Type B pancreatic cell (in vitro differentiated cells): ENCODE results near the gene C6orf47. TPM values are rescaled to one million over a fixed set of nuclear protein-coding genes. Genes with fewer than 3 reads are reported as not detected.

ENCODE experiments used
- DNase-seq: peaks from one replicate; pipeline ENCODE4 v3.0.0; 2021; ENCODE audit warnings: mixed read lengths; ENCODE audit not compliant: unreplicated experiment; ENCODE audit errors: extremely low spot score
- H3K27ac Mint-ChIP-seq: 2 replicates; pipeline ENCODE4 v1.8.0; 2021; ENCODE audit warnings: mild to moderate bottlenecking, mixed read lengths
- H3K27me3 Mint-ChIP-seq: 2 replicates; pipeline ENCODE4 v1.8.0; 2021; ENCODE audit warnings: mixed read lengths
- H3K36me3 Mint-ChIP-seq: 2 replicates; pipeline ENCODE4 v1.8.0; 2021; ENCODE audit warnings: mixed read lengths
- H3K4me1 Mint-ChIP-seq: one replicate; pipeline ENCODE4 v1.8.0; 2021; ENCODE audit warnings: mixed read lengths; ENCODE audit not compliant: unreplicated experiment
- H3K4me3 Mint-ChIP-seq: 2 replicates; pipeline ENCODE4 v1.8.0; 2021; ENCODE audit warnings: mild to moderate bottlenecking, mixed read lengths
- H3K9me3 Mint-ChIP-seq: 2 replicates; pipeline ENCODE4 v1.8.0; 2021; ENCODE audit warnings: mixed read lengths
- microRNA-seq: library from miRNA; unstranded; fragments of <30 nt; microRNA quantifications from one replicate; pipeline ENCODE4, GENCODE V29; 2020
- total RNA-seq: library from RNA; stranded (reverse); gene quantifications from 2 replicates; pipeline ENCODE4 v1.2.1, GENCODE V29; 2021; ENCODE audit warnings: low replicate concordance
- TF ChIP-seq, protein P1 (sequence below): fragments of 200-600 bp; sonication (generic); conservative IDR thresholded peaks from 2 replicates; pipeline ENCODE4 v1.5.0; 2021; ENCODE audit warnings: antibody characterized with exemption, mild to moderate bottlenecking

C6orf47 gene
- total RNA-seq, 1 donor from 2014 or later, result 22.3 TPM

DNA sequence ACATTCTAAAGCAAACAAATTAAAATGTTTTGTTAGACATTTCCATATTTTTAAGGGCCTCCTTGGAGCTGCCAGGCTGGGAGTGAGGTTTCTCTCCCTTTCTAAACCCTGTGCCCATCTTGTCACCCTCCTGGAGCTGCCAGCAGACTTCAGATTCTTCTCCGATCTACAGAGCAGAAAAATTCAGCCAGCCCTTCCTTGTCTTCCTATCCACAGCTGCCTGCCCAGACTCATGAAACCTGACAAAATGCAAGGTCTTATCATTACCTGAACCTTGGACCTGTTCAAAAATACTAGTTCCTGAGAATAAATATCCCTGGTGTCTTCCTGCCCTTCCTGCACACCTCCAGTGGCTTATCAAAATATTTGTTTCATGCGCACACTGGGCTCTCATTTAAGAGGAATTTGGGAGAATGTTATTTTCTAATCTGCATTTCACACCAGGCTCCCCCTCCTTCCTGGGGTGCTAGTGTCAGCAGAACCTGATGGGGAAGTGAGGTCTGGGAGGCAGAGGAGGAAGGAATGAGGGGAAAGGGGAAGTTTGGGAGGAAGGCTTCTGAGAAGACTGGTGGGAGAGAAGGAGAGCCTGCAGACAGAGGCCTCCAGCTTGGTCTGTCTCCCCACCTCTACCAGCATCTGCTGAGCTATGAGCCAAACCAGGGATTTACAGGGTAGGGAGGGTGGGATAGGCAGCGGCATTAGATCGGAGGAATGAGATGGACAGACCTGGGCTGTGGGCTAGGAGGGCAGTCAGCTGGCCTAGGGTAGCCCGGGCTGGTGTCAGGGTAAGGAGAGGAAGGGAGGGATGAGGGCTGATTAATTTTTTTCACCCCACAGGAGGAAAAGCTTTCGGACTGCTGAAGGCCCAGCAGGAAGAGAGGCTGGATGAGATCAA lies 45.6 kb downstream of the C6orf47 start, which contains the start of gene AIF1:
AIF1 (plus strand) TSS at position 551 of the 895 bp plus-strand sequence; CDS start at position 647, 96 bp downstream.
- Mint-ChIP-seq H3K9me3 (no peaks in the 10 kb centered on the region), H3K27me3 (no peaks in the 10 kb centered on the region), H3K4me3 (peak within 1 kb of the TSS; percentile 36), H3K36me3 (no peaks in the 10 kb centered on the region), H3K27ac (peak within 1 kb of the TSS; percentile 36), H3K4me1 (peaks cover 28% of the 10 kb centered on the region)
- TF ChIP-seq, protein P1, sequence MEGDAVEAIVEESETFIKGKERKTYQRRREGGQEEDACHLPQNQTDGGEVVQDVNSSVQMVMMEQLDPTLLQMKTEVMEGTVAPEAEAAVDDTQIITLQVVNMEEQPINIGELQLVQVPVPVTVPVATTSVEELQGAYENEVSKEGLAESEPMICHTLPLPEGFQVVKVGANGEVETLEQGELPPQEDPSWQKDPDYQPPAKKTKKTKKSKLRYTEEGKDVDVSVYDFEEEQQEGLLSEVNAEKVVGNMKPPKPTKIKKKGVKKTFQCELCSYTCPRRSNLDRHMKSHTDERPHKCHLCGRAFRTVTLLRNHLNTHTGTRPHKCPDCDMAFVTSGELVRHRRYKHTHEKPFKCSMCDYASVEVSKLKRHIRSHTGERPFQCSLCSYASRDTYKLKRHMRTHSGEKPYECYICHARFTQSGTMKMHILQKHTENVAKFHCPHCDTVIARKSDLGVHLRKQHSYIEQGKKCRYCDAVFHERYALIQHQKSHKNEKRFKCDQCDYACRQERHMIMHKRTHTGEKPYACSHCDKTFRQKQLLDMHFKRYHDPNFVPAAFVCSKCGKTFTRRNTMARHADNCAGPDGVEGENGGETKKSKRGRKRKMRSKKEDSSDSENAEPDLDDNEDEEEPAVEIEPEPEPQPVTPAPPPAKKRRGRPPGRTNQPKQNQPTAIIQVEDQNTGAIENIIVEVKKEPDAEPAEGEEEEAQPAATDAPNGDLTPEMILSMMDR, result no peak
- no peak for DNase-seq

DNA sequence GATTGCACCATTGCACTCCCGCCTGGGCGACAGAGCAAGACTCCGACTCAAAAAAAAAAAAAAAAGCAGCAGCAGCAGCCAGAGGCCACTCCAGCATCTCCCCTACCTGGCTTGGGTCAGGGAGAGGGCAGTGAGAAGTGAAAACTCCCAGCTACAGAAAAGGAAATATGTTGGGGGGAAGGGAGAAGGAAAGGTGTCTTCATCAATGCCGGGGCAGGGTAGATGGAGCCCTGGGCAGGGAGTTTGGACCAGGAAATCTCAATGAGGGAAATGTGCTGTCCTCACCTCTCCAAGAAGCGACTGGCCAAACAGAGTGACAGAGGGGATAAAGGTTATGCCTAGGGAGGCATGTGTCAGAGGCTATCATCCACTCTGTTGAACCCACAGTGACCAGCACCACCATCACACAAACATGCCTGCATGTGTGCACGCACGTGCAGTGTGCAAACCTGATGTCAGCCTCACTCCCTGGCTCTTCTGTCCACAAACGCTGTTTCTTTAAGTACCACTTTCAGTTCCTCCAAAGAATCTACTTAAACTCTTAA lies 46.4 kb downstream of the C6orf47 start:
- Mint-ChIP-seq H3K27ac (no peak overlapping the region), H3K27me3 (no peaks in the 10 kb centered on the region), H3K4me3 (no peak overlapping the region), H3K4me1 (peaks cover 23% of the 10 kb centered on the region), H3K36me3 (no peaks in the 10 kb centered on the region), H3K9me3 (no peaks in the 10 kb centered on the region)
- TF ChIP-seq, protein P1, result no peak
- DNase-seq, result no peak

DNA sequence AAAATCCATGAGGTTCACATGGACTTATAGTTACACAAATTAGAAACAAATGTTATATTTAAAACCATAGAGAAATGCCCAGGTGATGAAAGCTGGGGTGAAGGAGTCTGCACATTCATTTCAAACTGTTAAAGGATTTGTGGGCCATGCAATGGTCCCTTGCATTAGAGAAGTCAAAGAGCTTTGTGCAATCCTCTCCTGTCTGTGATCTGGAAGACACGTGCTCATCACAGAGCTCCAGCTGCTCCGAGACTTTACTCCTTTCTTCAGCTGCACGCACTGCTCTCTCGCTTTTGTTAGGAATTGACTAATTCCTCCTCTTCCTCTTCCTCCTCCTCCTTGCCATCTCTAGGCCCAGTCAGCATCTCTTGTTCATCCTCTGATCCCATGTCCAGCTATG lies 49.6 kb downstream of the C6orf47 start:
- no peak for DNase-seq
- TF ChIP-seq, protein P1, result no peak
- Mint-ChIP-seq H3K27ac (no peak overlapping the region), H3K36me3 (no peaks in the 10 kb centered on the region), H3K27me3 (no peaks in the 10 kb centered on the region), H3K4me3 (no peak overlapping the region), H3K4me1 (peaks cover 16% of the 10 kb centered on the region), H3K9me3 (no peaks in the 10 kb centered on the region)

DNA sequence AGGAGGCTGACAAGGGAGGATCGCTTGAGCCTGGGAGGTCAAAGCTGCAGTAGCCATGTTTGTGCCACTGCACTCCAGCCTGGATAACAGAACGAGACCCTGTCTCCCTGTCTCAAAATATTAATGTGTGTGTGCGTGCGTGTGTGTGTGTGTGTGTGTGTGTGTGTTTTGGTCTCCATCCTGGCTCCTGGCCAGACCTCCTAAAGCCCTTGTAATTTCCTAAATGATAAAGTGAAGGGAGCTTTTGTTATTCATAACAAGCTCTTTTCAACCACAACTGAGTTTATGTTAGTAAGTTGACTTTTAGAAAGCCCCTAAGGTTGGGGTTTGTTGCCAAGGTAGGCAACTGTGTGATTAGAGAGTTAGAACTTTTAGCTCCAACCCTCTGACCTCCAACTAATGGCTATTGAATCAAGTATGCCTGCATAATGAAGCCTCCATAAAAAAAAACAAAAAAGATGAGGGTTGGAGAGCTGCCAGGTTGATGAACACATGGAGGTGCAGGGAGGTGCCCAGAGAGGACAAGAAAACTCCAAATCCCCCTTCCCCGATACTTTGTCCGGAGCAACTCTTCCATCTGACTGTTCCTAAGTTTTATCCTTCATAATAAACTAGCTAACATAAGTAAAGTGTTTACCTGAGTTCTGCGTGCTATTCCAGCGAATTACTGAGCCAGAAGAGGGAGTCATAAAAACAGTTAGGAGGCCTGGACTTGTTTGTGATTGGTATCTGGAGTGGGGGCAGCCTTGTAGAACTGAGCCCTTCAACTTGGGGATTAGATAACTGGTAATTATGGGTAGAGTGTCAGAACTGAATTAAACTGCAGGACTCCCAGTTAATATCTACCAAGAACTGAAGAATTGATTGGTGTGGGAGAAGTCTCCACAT lies 50.8 kb downstream of the C6orf47 start:
- Mint-ChIP-seq H3K36me3 (no peaks in the 10 kb centered on the region), H3K4me1 (peaks cover 9% of the 10 kb centered on the region), H3K9me3 (no peaks in the 10 kb centered on the region), H3K27ac (no peak overlapping the region), H3K27me3 (no peaks in the 10 kb centered on the region), H3K4me3 (no peak overlapping the region)
- TF ChIP-seq, protein P1, result no peak
- DNase-seq, result no peak

Small RNA genes within 50 kb of the gene (microRNA-seq; reads per million reads assigned to microRNA genes)
- gene MIR4646, result 1.1 reads per million
- gene MIR6832, result not detected

Other genes with a start within 250 kb of the C6orf47 start
- gene MICB, start 162.6 kb downstream of the C6orf47 start, total RNA-seq, result 0.14 and 0.86 TPM in 2 replicates
- gene MCCD1, start 131.8 kb downstream of the C6orf47 start, total RNA-seq, result not detected in 2 replicates
- gene DDX39B, start 118.8 kb downstream of the C6orf47 start, total RNA-seq, result 410 and 636 TPM in 2 replicates
- gene ATP6V1G2, start 114.2 kb downstream of the C6orf47 start, total RNA-seq, result 1.6 and 5.9 TPM in 2 replicates
- 21.1 and 24.2 TPM in 2 replicates for gene NFKBIL1, start 113.2 kb downstream of the C6orf47 start, total RNA-seq
- 0.22 TPM in 1 of 2 replicates, not detected in the other for gene LTA, start 88.5 kb downstream of the C6orf47 start, total RNA-seq
- gene TNF, start 85.2 kb downstream of the C6orf47 start, total RNA-seq, result not detected in 2 replicates
- 0.34 and 1.0 TPM in 2 replicates for gene LTB, start 78.4 kb downstream of the C6orf47 start, total RNA-seq
- not detected in 2 replicates for gene LST1, start 74.5 kb downstream of the C6orf47 start, total RNA-seq
- not detected in 2 replicates for gene NCR3, start 67.8 kb downstream of the C6orf47 start, total RNA-seq
- gene AIF1, start 45.5 kb downstream of the C6orf47 start, total RNA-seq, result 0.59 and 3.8 TPM in 2 replicates
- gene PRRC2A, start 40.1 kb downstream of the C6orf47 start, total RNA-seq, result 151 and 235 TPM in 2 replicates
- gene BAG6, start 8.1 kb downstream of the C6orf47 start, total RNA-seq, result 334 and 378 TPM in 2 replicates
- 11.2 and 20.9 TPM in 2 replicates for gene APOM, start 4.9 kb downstream of the C6orf47 start, total RNA-seq
- 17.6 and 20.2 TPM in 2 replicates for gene GPANK1, start 4.2 kb upstream of the C6orf47 start, total RNA-seq
- 142 and 175 TPM in 2 replicates for gene CSNK2B, start 5.3 kb upstream of the C6orf47 start, total RNA-seq
- gene LY6G5B, start 9.2 kb upstream of the C6orf47 start, total RNA-seq, result 13.9 and 22.0 TPM in 2 replicates
- 2.0 and 2.3 TPM in 2 replicates for gene LY6G5C, start 20.3 kb upstream of the C6orf47 start, total RNA-seq
- gene ABHD16A, start 42.5 kb upstream of the C6orf47 start, total RNA-seq, result 80.9 and 91.3 TPM in 2 replicates
- not detected in 2 replicates for gene LY6G6F, start 46.1 kb upstream of the C6orf47 start, total RNA-seq
- gene LY6G6D, start 54.6 kb upstream of the C6orf47 start, total RNA-seq, result 1.5 TPM in 1 of 2 replicates, not detected in the other
- 2.5 and 16.2 TPM in 2 replicates for gene LY6G6C, start 61.0 kb upstream of the C6orf47 start, total RNA-seq
- 0.41 and 0.81 TPM in 2 replicates for gene MPIG6B, start 62.6 kb upstream of the C6orf47 start, total RNA-seq
- gene DDAH2, start 68.5 kb upstream of the C6orf47 start, total RNA-seq, result 101 and 138 TPM in 2 replicates
- 294 and 381 TPM in 2 replicates for gene CLIC1, start 75.8 kb upstream of the C6orf47 start, total RNA-seq
- 20.7 and 46.7 TPM in 2 replicates for gene MSH5, start 79.2 kb upstream of the C6orf47 start, total RNA-seq
- 3.2 and 8.9 TPM in 2 replicates for gene SAPCD1, start 101.9 kb upstream of the C6orf47 start, total RNA-seq
- 6.1 and 6.4 TPM in 2 replicates for gene VWA7, start 116.5 kb upstream of the C6orf47 start, total RNA-seq
- gene VARS1, start 135.0 kb upstream of the C6orf47 start, total RNA-seq, result 89.0 and 104 TPM in 2 replicates
- 57.9 and 74.5 TPM in 2 replicates for gene LSM2, start 146.2 kb upstream of the C6orf47 start, total RNA-seq
- 1.8 and 1.9 TPM in 2 replicates for gene HSPA1L, start 154.5 kb upstream of the C6orf47 start, total RNA-seq
- 45.7 and 54.7 TPM in 2 replicates for gene HSPA1A, start 154.8 kb upstream of the C6orf47 start, total RNA-seq
- gene HSPA1B, start 167.0 kb upstream of the C6orf47 start, total RNA-seq, result 132 and 252 TPM in 2 replicates
- 46.9 and 62.5 TPM in 2 replicates for gene NEU1, start 202.0 kb upstream of the C6orf47 start, total RNA-seq
- 8.8 and 10.6 TPM in 2 replicates for gene SLC44A4, start 218.2 kb upstream of the C6orf47 start, total RNA-seq
- 59.9 and 136 TPM in 2 replicates for gene EHMT2, start 236.9 kb upstream of the C6orf47 start, total RNA-seq
- 8.2 and 37.7 TPM in 2 replicates for gene ZBTB12, start 241.3 kb upstream of the C6orf47 start, total RNA-seq